Keratinocyte (primary cell): ENCODE results near the gene ALOXE3. TPM values are rescaled to one million over a fixed set of nuclear protein-coding genes. Genes with fewer than 3 reads are reported as not detected.
A peak's percentile ranks its signal among the peaks of the same experiment; 100 is the strongest.

Experiments
- DNase-seq: peaks from one replicate; pipeline ENCODE4 v3.0.0-alpha.2; 2011; ENCODE audit warnings: low read depth, missing footprints, low spot score
- FAIRE-seq: peaks from 2 replicates; lab custom pipeline; 2011; peaks lifted over from hg19 to GRCh38; lab: Jason Lieb, UNC
- H2AFZ ChIP-seq: 2 replicates; pipeline ENCODE4 v1.6.0; 2012; ENCODE audit warnings: low read length, control low read depth, inconsistent platforms; ENCODE audit not compliant: control insufficient read depth
- H3K27ac ChIP-seq: 2 replicates; pipeline ENCODE4 v1.5.1; 2011; ENCODE audit warnings: low read length; ENCODE audit not compliant: control insufficient read depth, insufficient read depth
- H3K27me3 ChIP-seq: 3 replicates; pipeline ENCODE4 v1.6.0; 2011; ENCODE audit warnings: low read length; ENCODE audit not compliant: control insufficient read depth, insufficient read depth; ENCODE audit errors: extremely low read depth
- H3K36me3 ChIP-seq, 2 experiments: 2 replicates in 1 of 2; 3 replicates in 1 of 2; pipeline ENCODE4 v1.5.1; 2011; ENCODE audit warnings: low read length in 2 of 2, mild to moderate bottlenecking in 1 of 2; ENCODE audit not compliant: control insufficient read depth in 2 of 2, insufficient read depth in 2 of 2; ENCODE audit errors: extremely low read depth in 1 of 2
- H3K4me1 ChIP-seq: 3 replicates; pipeline ENCODE4 v1.5.1; 2011; ENCODE audit warnings: low read length; ENCODE audit not compliant: control insufficient read depth, insufficient read depth; ENCODE audit errors: extremely low read depth
- H3K4me2 ChIP-seq: 3 replicates; pipeline ENCODE4 v1.6.0; 2011; ENCODE audit warnings: low read depth, low read length; ENCODE audit not compliant: control insufficient read depth, insufficient read depth; ENCODE audit errors: extremely low read depth
- H3K4me3 ChIP-seq, 3 experiments: fragments of 200-600 bp in 1 of 3; sonication (generic) in 1 of 3; 2 replicates in 2 of 3; 3 replicates in 1 of 3; pipeline ENCODE4 v1.5.1; 2011 to 2016; ENCODE audit warnings: low read length in 3 of 3, mild to moderate bottlenecking in 3 of 3, control low read depth in 2 of 3, inconsistent platforms in 1 of 3, low read depth in 1 of 3, mixed read lengths in 1 of 3, mixed run types in 1 of 3, moderate library complexity in 1 of 3; ENCODE audit not compliant: control insufficient read depth in 2 of 3, insufficient read depth in 2 of 3; ENCODE audit errors: extremely low read depth in 1 of 3
- H3K79me2 ChIP-seq: 2 replicates; pipeline ENCODE4 v1.6.0; 2012; ENCODE audit warnings: low read length; ENCODE audit not compliant: control insufficient read depth, insufficient read depth
- H3K9ac ChIP-seq: 3 replicates; pipeline ENCODE4 v1.6.0; 2011; ENCODE audit warnings: low read length; ENCODE audit not compliant: control insufficient read depth, insufficient read depth; ENCODE audit errors: extremely low read depth
- H3K9me1 ChIP-seq: 3 replicates; pipeline ENCODE4 v1.6.0; 2011; ENCODE audit warnings: low read length; ENCODE audit not compliant: control insufficient read depth, insufficient read depth; ENCODE audit errors: extremely low read depth
- H3K9me3 ChIP-seq: 2 replicates; pipeline ENCODE4 v1.5.1; 2012; ENCODE audit warnings: low read depth, low read length; ENCODE audit not compliant: control insufficient read depth
- H4K20me1 ChIP-seq: 3 replicates; pipeline ENCODE4 v1.6.0; 2011; ENCODE audit warnings: low read length; ENCODE audit not compliant: control insufficient read depth, insufficient read depth; ENCODE audit errors: extremely low read depth
- CTCF ChIP-seq, 3 experiments: IDR thresholded peaks in 1 of 3; conservative IDR thresholded peaks in 1 of 3; optimal IDR thresholded peaks in 1 of 3; 2 replicates in 2 of 3; 3 replicates in 1 of 3; pipeline versions ENCODE3 to v1.5.1; 2011; ENCODE audit warnings: low read length in 3 of 3, mild to moderate bottlenecking in 3 of 3, moderate library complexity in 2 of 3, control low read depth in 1 of 3, inconsistent platforms in 1 of 3; ENCODE audit not compliant: insufficient read depth in 2 of 3; ENCODE audit errors: extremely low read depth in 1 of 3
- EZH2 ChIP-seq: IDR thresholded peaks from one replicate; pipeline ENCODE4 v1.6.1; 2012; ENCODE audit warnings: inconsistent platforms, mild to moderate bottlenecking, low read length, moderate library complexity
- dilution Hi-C: fragments of 300-500 bp; cut with MboI; formaldehyde crosslinking; loops from one replicate; pipeline ENCODE4 v1.7.0; 2020; ENCODE audit warnings: low sequenced_read_pairs; ENCODE audit not compliant: extremely low pct_ligation_motif_present
- polyA plus RNA-seq, 5 experiments: library from polyadenylated mRNA; depleted of rRNA in 3 of 5; stranded (reverse) in 3 of 5; stranded (forward) in 1 of 5; unstranded in 1 of 5; fragments of >200 nt; gene quantifications; 1 replicate in 1 of 5; 2 replicates in 3 of 5; 3 replicates in 1 of 5; pipeline versions ENCODE4 v1.2.1 to v1.2.3, GENCODE V29; 2011 to 2012; ENCODE audit warnings: missing spikeins in 2 of 5, low read depth in 1 of 5, low replicate concordance in 1 of 5

ALOXE3 gene
- polyA plus RNA-seq, 1 donor (not counting 4 experiments of a cell fraction or from before 2014, with no cell fraction given): 2.7 TPM

- no peak overlapping the region for H3K4me3 ChIP-seq
- H3K27ac ChIP-seq: no peak overlapping the region
- H3K27me3 ChIP-seq: no peaks in the 10 kb centered on the region
- peaks cover 16% of the 10 kb centered on the region for H3K4me1 ChIP-seq
- TF ChIP-seq CTCF (optimal IDR thresholded peaks at IDR 0.05 in 1 of 3, IDR thresholded peaks at IDR 0.05 in 1 of 3, conservative IDR thresholded peaks at IDR 0.05 in 1 of 3; ENCODE audit: extremely low read depth in 1 of 3, insufficient read depth in 2 of 3, low read length in 3 of 3): no peak
- TF ChIP-seq EZH2: no peak
- H3K9me1 ChIP-seq: no peaks in the 10 kb centered on the region
- H3K4me2 ChIP-seq: no peak overlapping the region
- peaks cover 37 to 45% of the 10 kb centered on the region in 2 experiments for H3K36me3 ChIP-seq
- no peak overlapping the region for H3K9ac ChIP-seq
- no peak overlapping the region for H2AFZ ChIP-seq
- FAIRE-seq (no peak), DNase-seq (no peak)
- no peaks in the 10 kb centered on the region for H3K9me3 ChIP-seq
- H4K20me1 ChIP-seq: peaks cover 7% of the 10 kb centered on the region
- dilution Hi-C loops: no loop called here
- no peaks in the 10 kb centered on the region for H3K79me2 ChIP-seq
Observed at GRCh38 chr17:8140065-8141029, 22.0 kb upstream of the ALOXE3 start.

- peak; percentile 83 for FAIRE-seq
- Histone ChIP-seq H3K9me3 (no peaks in the 10 kb centered on the region), H3K27me3 (no peaks in the 10 kb centered on the region), H3K79me2 (no peaks in the 10 kb centered on the region), H2AFZ (peak overlapping the region; percentile 83), H3K9ac (peak overlapping the region; percentile 78), H3K4me1 (peaks cover 23% of the 10 kb centered on the region), H4K20me1 (peaks cover 5% of the 10 kb centered on the region), H3K36me3 (peaks cover 26 to 34% of the 10 kb centered on the region in 2 experiments), H3K4me3 (peak overlapping the region; percentile 12 to 76 (median 67)), H3K9me1 (no peaks in the 10 kb centered on the region), H3K27ac (peak overlapping the region; percentile 88), H3K4me2 (peak overlapping the region; percentile 99)
- DNase-seq: no peak
- dilution Hi-C loops: no loop called here
- TF ChIP-seq EZH2: no peak
- TF ChIP-seq CTCF (optimal IDR thresholded peaks at IDR 0.05 in 1 of 3, IDR thresholded peaks at IDR 0.05 in 1 of 3, conservative IDR thresholded peaks at IDR 0.05 in 1 of 3; ENCODE audit: extremely low read depth in 1 of 3, insufficient read depth in 2 of 3, low read length in 3 of 3): peak; percentile 66 to 88 (median 83)
Observed at GRCh38 chr17:8138672-8139371, 20.5 kb upstream of the ALOXE3 start.
